HG02840 (cell line): ENCODE measurements around the gene KRTAP5-11.
"Not testable (repeated sequence)": the region's sequence is repeated elsewhere in the genome, so short reads cannot be mapped to it uniquely, and the experiment has no call there.

Experiments used
- ATAC-seq: cut with Tn5 transposase; IDR thresholded peaks from one replicate; pipeline ENCODE4 v1.9.1; 2021; ENCODE audit warnings: mild to moderate bottlenecking, moderate library complexity, moderate number of reproducible peaks; ENCODE audit not compliant: unreplicated experiment, low FRiP score

KRTAP5-11 gene

GRCh38 chr11:71558996-71559395 lies 23.7 kb downstream of the KRTAP5-11 start:
- ATAC-seq: no peak

- ATAC-seq: no peak
Observed at GRCh38 chr11:71557257-71557656, 25.4 kb downstream of the KRTAP5-11 start.

- ATAC-seq: no peak
Observed at GRCh38 chr11:71556018-71556417, 26.7 kb downstream of the KRTAP5-11 start.

- ATAC-seq: no peak
Observed at GRCh38 chr11:71555508-71555907, 27.2 kb downstream of the KRTAP5-11 start.

GRCh38 chr11:71554996-71555395 lies 27.7 kb downstream of the KRTAP5-11 start:
- ATAC-seq: no peak

- no peak for ATAC-seq
Observed at GRCh38 chr11:71551711-71552110, 31.0 kb downstream of the KRTAP5-11 start.

GRCh38 chr11:71548716-71549151 lies 33.9 kb downstream of the KRTAP5-11 start:
- ATAC-seq: no peak

GRCh38 chr11:71548120-71548519 lies 34.6 kb downstream of the KRTAP5-11 start, which contains the start of gene KRTAP5-9:
TSS of gene KRTAP5-9 (plus strand) at chr11:71548420. CDS start at chr11:71548658, 238 bp downstream.
- no peak for ATAC-seq

- no peak for ATAC-seq
Observed at GRCh38 chr11:71545405-71545966, 37.2 kb downstream of the KRTAP5-11 start.

GRCh38 chr11:71544525-71545214 lies 38.0 kb downstream of the KRTAP5-11 start:
- ATAC-seq: no peak

- no peak for ATAC-seq
Observed at GRCh38 chr11:71543866-71544265, 38.8 kb downstream of the KRTAP5-11 start.

- no peak for ATAC-seq
Observed at GRCh38 chr11:71542879-71543777, 39.5 kb downstream of the KRTAP5-11 start.

- no peak for ATAC-seq
Observed at GRCh38 chr11:71542382-71542781, 40.3 kb downstream of the KRTAP5-11 start.

- not testable (repeated sequence) for ATAC-seq
Observed at GRCh38 chr11:71540521-71541304, 42.0 kb downstream of the KRTAP5-11 start.

GRCh38 chr11:71539971-71540370 lies 42.7 kb downstream of the KRTAP5-11 start:
- not testable (repeated sequence) for ATAC-seq

GRCh38 chr11:71539017-71539416 lies 43.7 kb downstream of the KRTAP5-11 start:
- no peak for ATAC-seq

- no peak for ATAC-seq
Observed at GRCh38 chr11:71538666-71538990, 44.0 kb downstream of the KRTAP5-11 start.

GRCh38 chr11:71537977-71538665 lies 44.6 kb downstream of the KRTAP5-11 start, which contains the start of gene KRTAP5-8:
TSS of gene KRTAP5-8 (plus strand) at chr11:71538025. CDS start at chr11:71538056, 31 bp downstream.
- not testable (repeated sequence) for ATAC-seq

GRCh38 chr11:71537537-71537936 lies 45.1 kb downstream of the KRTAP5-11 start:
- ATAC-seq: no peak

- ATAC-seq: no peak
Observed at GRCh38 chr11:71535825-71536224, 46.9 kb downstream of the KRTAP5-11 start.
